Erythroblast (primary cell): ENCODE measurements around the gene GPR139.

Experiments used
- DNase-seq, 2 experiments: peaks; one replicate each; lab custom pipeline; 2025; lab: John Stamatoyannopoulos, UW
- GATA1 ChIP-seq: IDR thresholded peaks from 2 replicates; pipeline ENCODE4 v1.6.1; 2011; ENCODE audit warnings: low read depth, mild to moderate bottlenecking, control low read depth, low read length, moderate library complexity
- POLR2A ChIP-seq: IDR thresholded peaks from 2 replicates; pipeline ENCODE4 v1.6.1; 2011; ENCODE audit warnings: mild to moderate bottlenecking, low read length

The GPR139 gene

DNA sequence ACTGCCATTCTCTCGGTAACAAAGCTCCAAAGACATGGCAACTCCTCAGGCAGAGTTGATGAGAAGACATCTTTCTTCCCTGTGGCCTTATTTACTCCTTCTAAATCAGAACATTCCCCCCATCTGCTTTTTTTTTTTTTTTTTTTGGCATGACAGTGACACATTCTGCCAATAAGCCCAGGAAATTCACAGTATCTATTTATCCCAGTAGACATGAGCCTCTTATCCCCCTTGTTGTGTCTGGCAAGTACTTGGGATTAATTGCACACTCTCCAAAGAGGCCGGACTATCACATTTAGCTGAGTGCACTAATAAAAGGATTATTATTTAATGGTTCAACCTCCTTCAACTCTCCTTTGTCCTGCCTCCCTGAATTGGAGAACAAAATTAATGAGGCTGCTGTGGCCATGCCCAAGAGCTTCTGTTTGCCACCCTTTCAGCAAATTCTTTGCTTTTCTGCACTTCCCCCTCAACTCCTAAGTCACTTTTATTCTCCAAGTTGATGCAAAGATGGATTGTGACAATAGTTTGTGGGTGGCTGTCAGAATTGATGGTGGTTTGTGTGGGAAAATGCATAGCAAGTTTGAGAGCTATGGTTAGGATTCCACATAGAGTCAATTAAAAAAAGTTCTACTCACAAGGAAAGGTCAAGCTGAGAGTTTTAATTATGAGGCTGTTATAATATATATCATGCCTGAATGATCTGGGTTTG, 47.2 kb downstream of the GPR139 start:
- TF ChIP-seq POLR2A: no peak
- TF ChIP-seq GATA1: no peak
- no peak for DNase-seq

DNA sequence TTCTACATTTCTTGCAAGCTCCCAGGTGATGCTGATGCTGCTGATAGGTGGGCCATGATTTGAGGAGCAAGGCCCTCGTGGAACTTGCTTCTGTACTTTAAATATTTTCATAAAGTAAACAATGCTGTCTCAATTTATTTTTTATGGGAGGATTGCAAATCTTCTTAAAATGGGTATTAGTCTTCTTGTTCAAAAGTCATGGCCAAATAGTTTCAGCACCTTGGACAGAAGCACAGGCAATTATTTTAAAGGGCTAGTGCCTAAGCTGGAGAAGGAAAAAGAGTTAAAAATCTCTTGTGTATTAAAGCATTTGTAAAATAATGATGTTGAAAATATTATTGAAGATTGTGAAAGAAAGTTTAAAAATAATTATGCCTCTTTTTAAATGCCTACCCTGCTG, 50.5 kb downstream of the GPR139 start:
- peak; percentile 5 to 25 for DNase-seq
- no peak for TF ChIP-seq POLR2A
- TF ChIP-seq GATA1: no peak

DNA sequence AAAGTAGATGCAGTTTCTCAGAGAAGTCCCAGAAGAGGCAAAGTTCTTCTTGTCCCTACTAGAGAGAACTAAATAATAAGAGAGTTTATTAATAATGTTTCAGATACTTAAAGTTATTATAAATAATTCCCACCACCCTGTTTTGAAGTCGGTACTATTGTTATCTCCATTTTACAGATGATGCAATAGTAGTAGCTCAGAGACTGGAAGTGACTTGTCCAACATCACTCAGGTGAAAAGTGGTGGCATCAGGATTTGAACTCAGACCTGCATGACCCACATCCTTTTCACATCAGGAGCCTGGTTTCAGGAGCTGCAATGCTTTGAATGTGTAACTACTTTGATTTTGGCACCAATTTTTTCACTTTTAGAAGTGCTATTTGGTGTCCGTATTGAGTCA, 52.7 kb downstream of the GPR139 start:
- TF ChIP-seq GATA1 (no peak), POLR2A (no peak)
- no peak for DNase-seq

DNA sequence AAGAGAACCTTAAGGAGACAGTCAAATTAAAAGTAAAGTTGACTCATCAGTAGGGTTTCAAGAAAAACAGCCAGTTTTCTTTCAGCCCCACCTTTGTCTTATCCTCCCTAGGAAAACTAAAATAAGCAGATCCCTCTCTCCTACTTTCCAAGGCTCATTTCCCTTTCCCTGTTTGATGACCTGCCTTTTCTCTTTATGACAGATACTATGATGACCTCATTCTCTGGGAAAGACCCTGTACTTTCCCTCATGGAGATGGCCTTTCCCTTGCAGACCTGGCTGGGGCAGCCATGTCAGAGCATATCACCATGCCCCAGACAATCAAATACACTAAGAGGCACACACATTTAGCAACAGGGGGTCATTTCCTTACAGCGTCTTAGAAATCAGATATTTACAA, 53.6 kb downstream of the GPR139 start:
- DNase-seq: no peak
- TF ChIP-seq GATA1 (no peak), POLR2A (no peak)

DNA sequence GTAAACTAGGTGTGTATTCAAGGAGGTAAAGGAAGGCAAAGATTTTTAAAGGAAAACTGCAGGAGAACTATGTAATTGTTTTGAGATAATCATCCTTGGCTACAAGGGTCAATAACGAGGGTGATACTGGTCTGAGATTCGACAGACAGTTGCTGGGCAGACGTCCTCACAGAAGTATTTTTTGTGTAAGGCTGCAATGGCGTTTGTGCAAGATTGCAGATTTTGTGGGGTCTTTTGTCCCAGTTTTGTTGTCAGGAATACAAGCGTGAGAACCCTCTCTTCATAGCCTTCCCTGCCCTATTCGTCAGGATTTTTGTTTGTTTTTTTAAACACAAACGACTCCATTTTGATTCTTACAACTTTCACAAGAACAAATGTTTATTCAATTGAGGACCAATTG, 57.5 kb downstream of the GPR139 start:
- DNase-seq: no peak
- no peak for TF ChIP-seq POLR2A
- TF ChIP-seq GATA1: no peak

DNA sequence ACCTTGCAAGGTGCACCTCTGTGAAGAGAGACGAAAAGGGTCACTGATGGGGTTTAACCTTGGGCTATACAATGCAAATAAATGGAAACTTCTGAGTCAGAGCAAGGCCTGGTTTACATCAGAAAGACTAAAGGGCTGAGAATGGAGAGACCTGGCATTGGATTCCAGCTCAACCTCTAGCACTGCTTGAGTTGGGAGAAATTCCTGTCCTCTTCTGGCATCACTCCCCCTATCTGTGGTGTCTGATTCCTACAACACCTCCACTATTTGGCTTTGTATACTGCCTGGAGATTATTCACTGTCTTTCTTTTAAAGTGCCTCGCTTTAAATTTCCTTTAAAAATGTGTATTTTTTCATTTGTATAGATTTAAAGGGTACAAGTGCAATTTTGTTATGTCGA, 68.8 kb downstream of the GPR139 start:
- TF ChIP-seq POLR2A (no peak), GATA1 (no peak)
- DNase-seq: no peak

DNA sequence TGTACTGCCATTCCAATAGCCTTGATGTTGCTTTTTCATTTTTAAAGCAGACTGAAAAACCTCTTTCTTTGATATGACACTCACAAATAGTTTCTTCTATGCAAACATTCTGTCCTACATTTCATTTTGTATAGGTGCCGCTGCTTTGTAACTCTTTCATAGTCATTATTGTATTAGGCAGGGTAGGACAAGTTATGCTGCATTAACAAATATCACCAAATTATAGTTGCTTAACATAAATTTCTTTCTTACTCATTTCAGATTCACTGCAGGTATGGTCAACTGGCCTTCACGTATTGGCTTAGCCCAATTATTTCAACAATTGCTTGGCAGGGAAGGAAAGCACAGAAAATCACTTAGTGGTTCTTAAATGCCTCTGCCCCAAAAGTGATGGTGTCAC, 70.8 kb downstream of the GPR139 start:
- DNase-seq: no peak
- TF ChIP-seq POLR2A (no peak), GATA1 (no peak)

DNA sequence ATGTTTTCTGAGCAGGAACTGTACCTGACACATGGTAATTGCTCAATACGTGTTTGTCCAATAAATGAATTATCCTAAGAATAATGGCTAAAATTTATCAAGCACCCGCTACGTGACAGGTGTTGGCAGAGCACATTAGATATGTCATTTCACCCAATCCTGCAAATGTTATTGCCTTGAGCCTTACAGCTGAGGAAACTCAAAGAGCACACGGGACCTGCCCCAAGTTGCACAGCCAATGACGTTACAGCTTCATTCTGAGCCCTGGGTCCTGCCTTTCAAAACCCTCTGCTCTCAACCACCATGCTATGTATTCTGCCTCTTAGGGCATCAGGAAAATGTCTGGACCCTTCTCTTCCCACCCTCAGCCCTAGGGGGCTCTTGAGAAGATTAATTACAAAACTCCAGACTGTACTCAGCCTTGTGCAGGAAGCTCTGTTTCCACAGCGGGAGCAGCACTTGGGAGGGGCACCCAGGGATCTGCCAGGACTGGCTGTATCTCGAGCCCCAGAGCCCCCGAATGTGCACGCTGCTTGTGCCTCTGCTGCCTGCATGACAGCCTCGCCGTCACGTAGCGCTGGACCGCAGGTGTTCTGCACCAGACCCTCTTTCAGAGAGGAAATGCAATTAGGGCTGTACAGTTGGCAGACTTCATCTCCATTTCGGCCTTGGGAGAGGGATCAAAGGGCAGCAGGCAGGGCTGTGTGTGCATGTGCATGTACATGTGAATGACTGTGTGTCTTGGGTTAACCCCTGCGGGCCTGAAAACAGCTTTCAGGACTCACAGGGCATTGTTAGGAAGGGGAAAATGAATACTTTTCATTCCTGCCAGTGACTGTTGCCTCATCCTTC, 71.6 kb downstream of the GPR139 start:
- DNase-seq: no peak
- no peak for TF ChIP-seq POLR2A
- TF ChIP-seq GATA1: no peak

DNA sequence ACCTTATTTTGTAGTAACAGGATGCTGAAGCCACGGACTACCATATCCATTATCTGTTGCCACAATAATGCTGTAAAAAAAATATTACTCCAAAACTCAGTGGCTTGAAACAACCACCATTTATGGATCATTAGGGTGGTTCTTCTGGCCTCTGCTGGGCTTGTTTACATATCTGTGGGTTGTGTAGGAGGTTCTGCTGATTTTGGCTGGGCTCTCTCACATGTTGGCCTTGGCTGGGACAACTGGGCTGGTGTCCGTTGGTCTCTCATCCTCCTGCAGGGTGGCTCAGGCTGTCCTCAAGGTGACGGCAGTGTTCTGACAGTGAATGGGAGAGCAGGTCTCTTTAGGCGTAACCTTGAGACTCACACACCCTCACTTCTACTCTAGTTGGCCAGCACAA, 76.0 kb downstream of the GPR139 start:
- TF ChIP-seq POLR2A: no peak
- TF ChIP-seq GATA1: no peak
- DNase-seq: no peak

DNA sequence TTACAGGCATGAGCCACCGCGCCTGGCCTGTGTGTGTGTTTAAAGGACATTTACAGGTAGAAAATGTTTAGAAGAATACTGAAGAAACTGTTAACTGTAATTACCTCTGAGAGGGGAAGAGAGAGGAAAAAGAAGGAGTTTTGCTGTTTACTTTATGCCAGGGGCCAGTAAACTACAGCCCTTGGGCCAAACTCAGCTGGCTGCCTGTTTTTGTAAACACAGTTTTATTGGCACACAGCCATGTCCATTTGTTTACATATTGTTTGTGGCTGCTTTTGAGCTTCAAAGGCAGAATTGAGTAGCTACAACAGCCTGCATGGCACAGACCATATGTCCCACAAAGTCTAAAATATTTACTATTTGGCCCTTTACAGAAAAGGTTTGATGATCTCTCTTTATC, 76.4 kb downstream of the GPR139 start:
- TF ChIP-seq GATA1: no peak
- no peak for TF ChIP-seq POLR2A
- DNase-seq: no peak

DNA sequence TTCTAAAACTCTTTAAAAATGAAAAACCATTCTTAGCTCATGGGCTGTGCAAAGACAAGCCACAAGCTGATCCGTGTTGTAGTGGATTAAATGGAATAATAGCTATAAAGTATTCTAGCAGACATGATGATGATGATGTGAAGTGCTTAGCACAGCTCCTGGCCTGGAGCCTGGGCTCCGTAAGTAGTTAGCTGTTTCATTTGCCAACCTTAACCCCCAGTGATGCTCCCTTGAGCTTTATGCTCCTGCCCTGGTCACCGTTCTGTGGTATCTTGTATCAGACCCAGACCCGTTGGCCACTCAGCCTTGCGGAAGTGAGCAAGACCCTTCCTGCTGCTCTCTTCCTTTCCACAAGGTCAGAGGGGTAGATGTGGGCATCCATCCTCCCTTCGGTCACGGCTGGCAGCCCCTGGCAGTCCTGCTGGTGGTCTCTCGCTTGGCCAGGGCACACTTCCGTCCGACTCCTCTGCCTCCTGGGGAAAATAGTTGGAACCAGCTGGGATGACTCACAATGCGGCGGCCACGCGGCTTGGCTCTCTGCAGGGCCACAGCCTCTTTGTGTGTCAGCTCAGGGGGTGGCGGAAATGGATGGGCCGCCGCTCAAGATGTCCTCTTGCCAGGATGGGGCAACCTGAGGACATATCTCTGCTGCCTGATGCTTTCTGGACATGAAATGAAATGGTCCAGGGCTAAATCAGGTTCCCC, 79.1 kb downstream of the GPR139 start:
- no peak for DNase-seq
- TF ChIP-seq POLR2A (no peak), GATA1 (no peak)

DNA sequence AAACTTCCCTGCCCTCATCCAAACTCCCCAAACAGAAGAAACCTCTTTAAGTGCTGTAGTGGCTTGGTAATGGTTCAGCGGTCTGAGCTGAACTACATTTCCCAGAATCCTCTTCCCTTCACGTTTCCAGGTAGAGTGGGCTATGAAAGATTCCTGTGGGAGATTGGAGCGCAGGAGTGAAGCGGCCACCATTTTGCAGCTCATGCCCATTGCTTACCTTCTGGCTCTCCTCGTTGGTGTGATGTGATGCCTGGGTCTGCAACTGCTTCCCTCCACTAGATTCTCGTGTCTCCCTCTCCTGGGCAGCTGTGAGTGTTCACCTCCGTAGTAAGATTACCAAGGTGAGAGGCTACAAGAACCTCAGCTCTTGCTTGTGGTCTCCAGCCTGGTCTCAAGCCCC, 82.1 kb downstream of the GPR139 start:
- DNase-seq: no peak
- TF ChIP-seq GATA1 (no peak), POLR2A (no peak)

DNA sequence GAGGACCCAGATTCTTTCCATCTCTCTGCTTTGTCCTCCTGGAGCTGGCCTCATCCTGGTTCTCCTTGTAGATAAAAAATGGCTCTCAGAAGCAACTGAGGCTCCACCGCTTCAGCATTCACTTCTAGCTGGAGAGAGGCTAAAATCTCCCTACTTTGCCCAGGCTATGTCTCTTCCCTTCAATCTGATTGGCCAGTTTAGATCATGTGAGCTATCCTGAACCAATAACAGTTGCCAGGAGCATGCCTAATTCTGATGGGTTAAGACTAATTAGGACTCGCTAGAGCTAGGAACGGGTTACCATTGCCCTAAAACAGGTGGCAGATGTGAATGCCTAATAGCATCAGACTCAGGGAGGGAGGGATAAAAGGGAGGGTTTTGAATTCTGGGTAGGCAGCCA, 89.6 kb downstream of the GPR139 start:
- DNase-seq: peak in 1 of 2 experiments; percentile 4
- no peak for TF ChIP-seq GATA1
